ENCODE data around the gene FBF1.
"Not testable (repeated sequence)": the region's sequence is repeated elsewhere in the genome, so short reads cannot be mapped to it uniquely, and the experiment has no call there.

FBF1 gene

GRCh38 chr17:75873587-75874322, 67.1 kb downstream of the FBF1 start:
- no peak for FAIRE-seq

- no peak for FAIRE-seq
Measured at GRCh38 chr17:75872434-75873351, 68.1 kb downstream of the FBF1 start.

DNA sequence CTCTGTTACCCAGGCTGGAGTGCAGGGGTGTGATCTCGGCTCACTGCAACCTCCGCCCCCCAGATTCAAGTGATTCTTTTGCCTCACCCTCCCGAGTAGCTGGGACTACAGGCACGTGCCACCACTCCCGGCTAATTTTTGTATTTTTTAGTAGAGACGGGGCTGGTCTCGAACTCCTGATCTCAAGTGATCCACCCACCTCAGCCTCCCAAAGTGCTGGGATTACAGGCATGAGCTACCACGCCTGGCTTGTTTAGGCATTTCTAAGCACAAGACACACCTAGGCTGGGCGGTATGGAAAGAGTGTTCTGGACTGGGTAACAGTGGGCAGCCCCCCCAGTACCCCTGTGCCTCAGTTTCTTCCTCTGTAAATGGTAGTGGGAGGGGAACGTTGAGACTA, 70.6 kb downstream of the FBF1 start:
- FAIRE-seq, result not testable (repeated sequence)

DNA sequence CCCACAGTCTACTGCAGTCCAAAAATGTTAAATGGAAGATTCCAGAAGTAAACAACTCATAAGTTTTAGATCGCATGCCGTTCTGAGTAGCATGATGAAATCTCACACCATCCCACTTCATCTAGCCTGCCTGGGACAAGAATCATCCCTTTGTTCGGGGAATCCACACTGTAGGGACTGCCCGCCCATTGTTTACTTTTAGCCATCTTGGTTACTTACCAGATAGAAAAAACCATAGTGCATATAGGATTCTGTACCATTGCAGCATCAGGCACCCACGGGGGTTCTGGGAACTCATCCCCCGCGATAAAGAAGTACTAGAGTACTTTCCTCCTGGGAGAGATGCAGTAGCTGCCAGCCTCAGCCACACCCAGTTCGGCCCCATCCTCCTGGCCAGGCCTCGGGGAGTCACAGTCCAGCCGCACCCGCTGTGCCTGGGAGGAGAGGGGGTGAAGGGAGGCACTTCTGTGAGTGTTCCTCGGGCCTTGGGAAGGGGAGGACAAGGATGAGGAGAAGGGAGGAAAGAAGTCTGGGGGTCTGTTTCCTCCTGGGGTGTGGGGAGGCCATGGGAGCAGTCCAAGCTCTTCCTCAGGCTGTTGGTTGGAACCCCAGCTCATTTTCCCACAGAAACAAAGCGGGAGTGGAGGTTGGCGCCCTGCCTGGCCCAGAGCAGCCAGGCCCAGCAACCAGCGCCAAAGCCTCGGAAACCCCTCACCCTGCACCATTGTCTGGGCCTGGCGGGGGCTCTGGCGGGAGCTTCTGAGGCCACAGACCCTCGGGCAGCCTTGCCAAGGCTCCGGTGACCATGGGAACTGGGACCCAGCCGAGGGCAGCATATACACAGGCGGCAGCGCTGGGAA, 71.3 kb downstream of the FBF1 start:
- FAIRE-seq, result no peak

- not testable (repeated sequence) for FAIRE-seq
Measured at GRCh38 chr17:75868730-75869281, 72.0 kb downstream of the FBF1 start.

- FAIRE-seq, result not testable (repeated sequence)
Measured at GRCh38 chr17:75865404-75866188, 75.2 kb downstream of the FBF1 start.

GRCh38 chr17:75864887-75865286, 76.0 kb downstream of the FBF1 start:
- FAIRE-seq, result not testable (repeated sequence)

DNA sequence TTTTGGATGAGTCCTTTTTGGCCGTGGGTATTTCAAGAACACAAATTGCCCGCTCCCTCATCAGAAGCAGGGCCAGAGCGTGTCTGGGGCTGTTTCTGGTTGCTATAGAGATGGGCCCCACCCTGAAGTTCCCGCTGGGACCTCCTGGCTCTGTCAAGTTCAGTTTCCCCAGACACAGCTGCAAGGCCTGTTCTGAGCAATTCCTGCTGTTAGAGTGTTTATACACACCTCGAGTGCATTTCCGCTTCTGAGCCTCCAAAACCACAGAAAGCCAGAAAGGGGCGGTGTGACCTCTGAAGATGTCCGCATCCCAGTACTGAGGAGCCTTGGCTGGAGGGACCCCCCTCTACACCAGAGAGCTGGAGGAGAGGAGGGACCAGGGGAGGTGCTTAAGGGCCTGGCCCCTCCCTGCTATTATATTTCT, 76.4 kb downstream of the FBF1 start:
- FAIRE-seq, result no peak

- FAIRE-seq, result no peak
Measured at GRCh38 chr17:75861927-75862317, 78.9 kb downstream of the FBF1 start.
